ENCODE data around the gene CELF5.
A peak's percentile ranks its signal among the peaks of the same experiment; 100 is the strongest.

The CELF5 gene

GRCh38 chr19:3243819-3244700 lies 19.6 kb downstream of the CELF5 start:
- peak; percentile 28 for DNase-seq (ENCODE audit: low read depth)

GRCh38 chr19:3245050-3245449 lies 20.6 kb downstream of the CELF5 start:
- DNase-seq (ENCODE audit: low read depth), result no peak

GRCh38 chr19:3248728-3249326 lies 24.4 kb downstream of the CELF5 start:
- no peak for DNase-seq (ENCODE audit: low read depth)

- no peak for DNase-seq (ENCODE audit: low read depth)
These were observed 24.9 kb downstream of the CELF5 start for GRCh38 chr19:3249408-3249807.

GRCh38 chr19:3250675-3251074 lies 26.2 kb downstream of the CELF5 start:
- DNase-seq (ENCODE audit: low read depth), result no peak

GRCh38 chr19:3251229-3251628 lies 26.8 kb downstream of the CELF5 start:
- DNase-seq (ENCODE audit: low read depth), result no peak

- no peak for DNase-seq (ENCODE audit: low read depth)
These were observed 28.2 kb downstream of the CELF5 start for GRCh38 chr19:3252650-3253049.

GRCh38 chr19:3253270-3253669 lies 28.8 kb downstream of the CELF5 start:
- no peak for DNase-seq (ENCODE audit: low read depth)

- no peak for DNase-seq (ENCODE audit: low read depth)
These were observed 30.1 kb downstream of the CELF5 start for GRCh38 chr19:3254520-3254919.

- no peak for DNase-seq (ENCODE audit: low read depth)
These were observed 32.6 kb downstream of the CELF5 start for GRCh38 chr19:3257071-3257470.

- DNase-seq (ENCODE audit: low read depth), result no peak
These were observed 37.9 kb downstream of the CELF5 start for GRCh38 chr19:3262362-3262761.

GRCh38 chr19:3263866-3264265 lies 39.4 kb downstream of the CELF5 start:
- DNase-seq (ENCODE audit: low read depth), result no peak

- DNase-seq (ENCODE audit: low read depth), result no peak
These were observed 41.0 kb downstream of the CELF5 start for GRCh38 chr19:3265432-3265831.

GRCh38 chr19:3266092-3266693 lies 41.7 kb downstream of the CELF5 start:
- no peak for DNase-seq (ENCODE audit: low read depth)

GRCh38 chr19:3266792-3267514 lies 42.5 kb downstream of the CELF5 start:
- no peak for DNase-seq (ENCODE audit: low read depth)

GRCh38 chr19:3268326-3268725 lies 43.9 kb downstream of the CELF5 start:
- no peak for DNase-seq (ENCODE audit: low read depth)

- no peak for DNase-seq (ENCODE audit: low read depth)
These were observed 44.3 kb downstream of the CELF5 start for GRCh38 chr19:3268763-3269162.

GRCh38 chr19:3269916-3270671 lies 45.6 kb downstream of the CELF5 start:
- no peak for DNase-seq (ENCODE audit: low read depth)

GRCh38 chr19:3270902-3271301 lies 46.4 kb downstream of the CELF5 start:
- no peak for DNase-seq (ENCODE audit: low read depth)

GRCh38 chr19:3272401-3272931 lies 48.0 kb downstream of the CELF5 start:
- DNase-seq (ENCODE audit: low read depth), result no peak

- no peak for DNase-seq (ENCODE audit: low read depth)
These were observed 48.5 kb downstream of the CELF5 start for GRCh38 chr19:3272952-3273351.
